ENCODE results near the gene LIPC.

The LIPC gene

DNA sequence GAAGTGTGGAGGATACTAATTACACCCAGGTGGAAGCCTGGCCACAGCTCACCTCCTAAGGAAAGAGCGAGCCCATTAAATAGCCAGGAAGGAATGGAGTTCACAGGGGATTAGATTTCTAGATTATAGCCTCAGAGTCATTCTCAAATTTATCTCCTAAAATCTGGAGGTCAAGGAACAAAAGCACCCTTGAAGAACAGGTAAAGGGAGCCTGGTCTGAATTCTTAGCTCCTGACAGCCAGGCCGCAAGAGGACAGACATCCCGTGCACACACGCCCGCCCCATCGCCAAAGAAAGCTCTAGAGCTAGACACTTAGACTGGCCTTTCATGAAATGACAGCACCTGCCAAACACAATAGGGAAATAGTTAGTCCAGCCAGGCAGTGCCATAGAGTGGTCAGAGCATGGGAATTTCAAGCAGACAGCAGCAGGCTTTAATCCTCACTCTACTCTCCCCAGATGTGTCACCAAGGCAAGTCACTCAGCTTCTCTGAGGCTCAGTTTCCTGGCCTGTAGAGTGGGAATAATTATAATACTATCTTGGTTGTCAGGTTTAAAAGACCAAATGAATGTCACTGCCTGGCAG, 59.2 kb downstream of the LIPC start:
- in situ Hi-C loops (cut with MboI; ENCODE audit: low sequenced_read_pairs): no loop called here

DNA sequence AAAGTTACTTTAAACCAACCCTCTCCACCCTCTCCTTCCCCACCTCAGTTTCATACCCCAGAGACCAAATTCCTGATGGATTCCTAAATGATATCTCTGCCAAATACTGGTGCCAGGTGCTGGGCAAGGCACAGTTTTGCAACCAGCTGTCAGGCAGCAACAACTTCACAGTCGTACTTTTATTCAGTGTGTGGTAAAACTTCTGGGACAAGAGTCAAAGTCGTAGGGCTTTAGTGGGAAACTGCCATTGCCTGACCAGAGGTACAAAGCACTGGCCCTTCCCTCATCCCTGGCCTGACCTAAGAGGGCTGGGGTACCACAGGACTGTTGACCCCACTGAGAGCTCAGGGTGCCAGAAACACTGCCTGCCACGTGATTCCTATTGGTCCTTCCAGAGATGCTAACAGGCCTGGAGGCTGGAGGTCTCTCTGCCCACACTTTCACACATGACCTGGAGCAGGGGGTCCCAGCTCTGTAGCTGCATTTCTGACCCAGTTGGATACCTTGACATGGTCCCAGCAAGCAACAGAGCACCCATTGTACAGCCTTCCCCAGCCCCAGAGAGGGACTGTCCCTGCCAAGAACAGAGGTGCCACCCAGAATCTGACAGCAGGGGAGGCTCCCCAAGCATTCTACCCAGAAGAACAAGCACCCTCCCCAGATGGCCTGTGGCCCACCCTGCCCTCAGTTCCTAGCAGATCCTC, 59.9 kb downstream of the LIPC start:
- in situ Hi-C loops (cut with MboI; ENCODE audit: low sequenced_read_pairs): no loop called here

DNA sequence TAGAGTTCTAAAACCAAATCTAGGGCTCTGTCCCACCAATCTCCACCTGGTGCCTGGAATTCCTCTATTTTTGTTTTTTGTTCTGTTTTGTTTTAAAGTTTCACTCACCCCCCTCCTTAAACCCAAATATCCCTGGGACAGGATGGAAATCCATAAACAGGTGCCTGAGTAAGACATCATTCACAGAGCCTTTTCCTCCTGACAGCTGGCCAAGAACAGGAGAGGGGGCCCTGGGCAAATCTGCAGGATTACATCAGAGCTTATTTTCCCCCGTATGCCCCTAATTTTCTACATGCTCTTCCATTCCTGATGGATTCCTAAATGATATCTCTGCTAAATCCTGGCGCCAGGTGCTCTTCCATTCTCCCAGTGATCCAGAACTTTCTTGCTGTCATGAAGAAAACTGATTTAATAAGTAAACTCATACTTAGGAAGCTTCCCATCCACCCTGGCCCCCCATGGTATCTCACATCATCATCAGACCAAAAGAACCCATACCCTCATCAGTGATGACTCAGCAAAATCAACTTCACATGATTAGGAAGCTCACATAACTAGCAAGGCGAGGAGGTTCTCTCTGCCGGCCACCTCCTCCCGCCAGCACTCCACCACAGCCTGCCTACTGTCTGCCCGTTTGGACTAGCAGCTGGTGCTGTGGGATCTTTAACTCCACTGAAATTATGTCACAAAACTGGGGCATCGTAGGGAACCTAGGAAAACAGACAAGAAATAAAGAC, 61.0 kb downstream of the LIPC start:
- in situ Hi-C loops (cut with MboI; ENCODE audit: low sequenced_read_pairs): no loop called here

DNA sequence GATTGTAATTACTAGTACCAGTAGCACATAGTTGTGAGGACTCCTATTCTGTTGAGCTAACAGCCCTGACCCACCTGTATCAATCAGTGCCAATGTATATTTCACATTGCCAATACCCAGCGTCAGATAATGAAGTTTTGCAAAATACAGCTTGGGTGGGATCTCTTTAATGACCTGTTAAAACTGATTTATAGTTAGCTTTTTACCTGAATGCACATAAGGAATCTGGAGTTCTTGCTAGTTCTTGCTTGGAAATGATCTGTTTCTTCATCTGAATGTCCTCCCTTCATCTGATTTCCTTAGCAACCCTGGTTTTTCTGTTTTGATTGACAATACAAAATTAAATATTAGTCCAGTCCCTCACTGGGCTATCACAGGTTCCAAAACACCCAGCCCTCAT, 62.8 kb downstream of the LIPC start:
- in situ Hi-C loops (cut with MboI; ENCODE audit: low sequenced_read_pairs): no loop called here

DNA sequence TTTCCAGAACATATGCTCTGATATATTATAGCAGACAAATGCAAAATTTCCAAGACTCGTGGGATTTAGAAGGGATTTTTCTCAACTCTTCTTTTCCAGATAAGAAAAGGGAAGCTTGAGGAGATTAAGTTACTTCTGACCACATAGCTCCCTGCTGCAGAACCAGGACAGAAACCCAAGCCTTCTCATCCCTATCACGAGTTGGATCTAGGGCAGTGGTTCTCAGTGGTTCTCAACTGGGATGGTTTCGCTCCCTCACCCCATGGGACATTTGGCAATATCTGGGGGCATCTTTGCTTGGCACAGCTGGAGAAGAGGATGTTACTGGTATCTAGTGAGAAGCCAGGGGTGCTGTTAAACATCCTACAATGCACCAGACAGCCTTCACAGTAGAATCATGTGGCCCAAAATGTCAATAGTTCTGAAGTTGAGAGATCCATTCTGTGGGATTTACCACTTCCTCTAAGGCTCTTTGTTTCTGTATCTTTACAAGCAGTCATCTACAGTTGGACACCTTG, 64.2 kb downstream of the LIPC start:
- in situ Hi-C loops (cut with MboI; ENCODE audit: low sequenced_read_pairs): no loop called here

DNA sequence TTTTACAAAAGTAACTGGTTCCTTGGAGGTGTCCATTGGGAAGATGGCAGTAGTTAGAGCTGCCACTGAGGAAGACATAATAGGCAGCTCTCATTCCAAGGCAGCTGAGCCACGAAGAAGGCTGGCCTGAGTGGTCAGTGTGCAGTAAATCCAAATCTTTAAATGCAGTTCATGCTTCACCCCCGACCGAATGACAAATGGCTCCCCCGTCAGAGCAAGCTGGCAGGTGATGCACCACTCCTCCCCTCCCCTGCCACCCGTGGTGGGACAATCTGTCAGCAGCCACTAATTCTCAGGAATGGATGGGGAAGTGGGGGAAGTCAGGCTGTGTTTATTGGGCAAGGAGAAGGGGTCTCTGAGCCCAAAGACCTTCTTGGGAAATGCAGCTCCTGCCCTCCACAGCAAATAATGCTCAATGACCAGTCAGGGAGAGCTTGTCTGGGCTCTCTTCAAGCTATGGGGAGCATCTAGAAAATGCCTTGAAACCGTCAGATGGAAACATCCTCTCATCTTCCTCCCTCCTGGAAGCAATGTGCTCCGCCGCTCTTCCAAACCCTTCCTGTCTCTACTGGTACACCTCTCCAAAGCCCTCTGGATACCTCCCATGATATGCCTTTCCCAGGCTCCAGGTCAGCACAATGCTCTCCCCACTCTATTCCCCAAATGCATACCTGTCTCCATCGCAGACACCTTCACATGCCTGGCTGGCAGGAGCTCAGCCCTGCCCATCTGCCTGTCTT, 65.4 kb downstream of the LIPC start:
- in situ Hi-C loops (cut with MboI; ENCODE audit: low sequenced_read_pairs): no loop called here

DNA sequence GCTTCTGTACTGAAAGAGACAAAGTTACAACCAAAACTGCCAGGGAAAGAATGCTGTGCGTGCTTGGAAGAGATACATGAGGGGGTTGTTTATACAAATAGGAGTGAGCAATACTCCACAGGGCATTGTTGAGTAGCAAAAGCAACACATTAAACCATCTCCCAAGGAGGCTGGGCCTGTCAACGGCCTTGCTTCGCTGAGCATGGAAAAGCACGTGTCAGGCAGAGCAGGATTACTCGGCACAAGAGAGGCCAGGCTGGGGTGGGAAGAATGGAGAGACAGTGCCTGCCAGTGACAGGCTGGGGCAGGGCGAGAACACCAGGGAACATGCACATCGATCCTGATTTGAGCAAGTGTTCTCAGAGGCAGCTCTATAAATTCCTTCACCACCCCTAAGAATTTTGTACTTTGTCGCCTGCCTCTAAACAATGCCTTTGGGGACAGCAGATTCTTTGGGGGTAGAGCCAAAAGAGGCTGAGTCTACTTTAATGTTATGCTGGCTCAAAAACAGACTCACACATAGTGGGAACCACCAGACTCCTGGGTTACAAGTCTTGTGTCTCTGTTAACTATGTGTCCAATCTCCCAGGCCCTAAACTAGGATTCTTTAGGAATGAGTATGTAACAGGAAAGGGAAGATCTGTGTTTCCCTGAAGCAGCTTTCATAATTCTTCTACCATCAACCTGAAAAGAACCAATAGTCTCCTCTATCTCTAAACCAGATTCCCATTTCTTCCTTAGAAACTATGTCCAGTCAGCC, 67.2 kb downstream of the LIPC start:
- in situ Hi-C loops (cut with MboI; ENCODE audit: low sequenced_read_pairs): no loop called here

DNA sequence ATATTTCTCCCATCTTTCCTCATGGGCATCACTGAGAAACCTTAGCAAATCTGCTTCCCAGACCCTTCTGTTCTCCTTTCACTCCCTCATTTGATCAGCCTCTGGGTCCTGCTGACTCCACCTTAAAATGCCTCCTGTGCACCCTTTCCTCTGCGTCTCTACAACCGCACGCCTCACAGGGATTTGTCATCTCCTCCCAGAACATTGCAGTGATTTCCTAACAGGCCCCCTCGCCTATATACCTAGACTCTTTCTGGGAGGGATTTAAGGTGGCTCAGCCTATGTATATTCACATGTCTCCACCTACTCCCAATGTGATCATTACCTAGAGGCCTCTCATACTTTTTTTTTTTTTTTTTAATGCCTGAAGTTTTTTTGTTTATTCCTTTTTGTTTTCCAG, 69.2 kb downstream of the LIPC start:
- in situ Hi-C loops (cut with MboI; ENCODE audit: low sequenced_read_pairs): no loop called here

DNA sequence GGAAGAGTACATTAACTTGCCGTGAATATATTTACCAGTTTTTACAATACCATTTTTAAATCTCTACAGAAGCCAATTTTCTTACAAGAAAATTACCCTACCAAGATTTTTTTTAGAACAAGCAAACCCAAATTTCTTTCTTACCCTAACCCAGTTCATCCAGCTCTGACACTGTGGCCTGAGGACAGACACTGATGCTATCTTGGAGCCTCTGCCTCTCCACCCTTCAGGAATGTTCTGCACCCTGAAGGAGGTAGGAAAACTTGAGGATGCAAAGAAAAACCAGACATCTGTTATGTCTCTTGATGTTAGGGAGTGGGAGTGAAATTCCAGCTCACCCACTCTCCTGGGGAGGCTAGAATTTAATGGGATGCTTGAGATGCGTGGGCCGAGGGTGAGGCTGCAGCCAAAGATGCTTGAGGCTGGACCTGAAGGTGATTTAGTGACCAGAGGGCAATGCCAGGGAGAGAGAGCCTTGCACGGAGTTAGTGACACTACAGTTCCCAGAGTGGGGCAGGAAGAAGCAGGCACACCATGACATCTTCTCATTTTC, 69.9 kb downstream of the LIPC start:
- in situ Hi-C loops (cut with MboI; ENCODE audit: low sequenced_read_pairs): no loop called here

DNA sequence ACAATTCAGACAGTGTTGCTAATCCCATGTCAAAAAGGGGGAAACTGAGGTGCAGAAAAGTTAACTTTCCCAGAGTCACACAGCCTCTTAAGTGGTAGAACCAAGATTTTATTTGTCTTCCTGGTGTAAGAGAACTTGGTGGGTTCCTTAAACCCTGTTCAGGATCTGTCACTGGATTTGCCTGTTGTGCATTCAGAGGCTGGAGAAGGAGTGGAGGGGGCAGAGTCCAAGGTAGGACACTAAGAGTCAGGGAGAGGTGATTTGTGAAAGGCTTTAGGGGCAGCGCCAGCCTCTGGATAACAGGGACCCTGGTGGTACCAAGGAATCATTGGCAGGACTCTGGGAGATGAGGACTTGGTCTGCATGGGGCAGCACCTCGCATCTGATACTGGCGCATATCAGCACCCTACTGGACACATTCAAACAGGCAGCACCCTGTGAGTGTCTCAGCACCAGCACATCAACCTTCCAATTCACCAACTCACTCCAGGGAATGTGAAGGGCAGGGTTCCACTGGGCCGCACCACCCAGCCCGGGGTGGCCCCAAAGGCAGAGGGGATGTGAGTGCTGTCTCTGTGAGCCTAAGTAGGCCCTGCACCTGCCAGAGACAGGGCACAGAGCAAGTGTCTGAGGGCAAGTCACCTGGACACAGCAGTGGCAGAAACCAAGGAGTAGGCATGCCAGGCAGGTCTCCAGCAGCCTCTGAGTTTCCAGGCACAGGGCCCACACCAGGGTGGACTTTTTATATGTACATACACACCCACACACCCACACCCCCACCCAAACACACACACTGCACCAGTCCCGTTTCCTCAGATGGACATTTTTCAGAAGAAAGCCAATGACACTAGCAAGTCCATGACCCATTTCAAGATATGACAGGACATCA, 71.6 kb downstream of the LIPC start:
- in situ Hi-C loops (cut with MboI; ENCODE audit: low sequenced_read_pairs): no loop called here

DNA sequence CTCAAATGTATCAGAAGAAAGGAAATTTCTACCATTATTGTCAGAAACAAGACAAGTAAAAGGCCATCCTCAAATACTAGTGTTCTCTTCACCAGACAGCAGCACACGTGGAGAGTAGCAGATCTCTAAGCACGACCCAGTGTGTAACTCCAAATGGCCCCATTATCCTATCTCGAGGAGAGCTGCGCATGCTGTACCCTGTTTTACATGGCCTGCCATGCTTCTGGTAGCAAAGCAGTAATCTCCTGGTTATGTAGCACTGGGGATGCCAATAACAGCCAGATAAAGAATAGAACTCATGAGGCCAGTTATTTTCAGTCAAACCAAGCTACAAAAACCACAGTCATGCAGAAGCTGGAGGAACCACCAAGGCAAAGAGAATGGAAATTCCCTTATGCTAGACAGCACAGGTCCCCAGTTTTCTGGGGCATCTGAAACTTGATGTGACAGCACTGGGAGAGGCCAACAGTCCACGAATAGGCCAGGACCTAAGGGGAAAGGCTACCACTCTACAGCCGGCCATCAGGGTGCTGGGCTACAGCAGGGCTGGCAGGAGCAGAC, 73.0 kb downstream of the LIPC start:
- in situ Hi-C loops (cut with MboI; ENCODE audit: low sequenced_read_pairs): no loop called here

DNA sequence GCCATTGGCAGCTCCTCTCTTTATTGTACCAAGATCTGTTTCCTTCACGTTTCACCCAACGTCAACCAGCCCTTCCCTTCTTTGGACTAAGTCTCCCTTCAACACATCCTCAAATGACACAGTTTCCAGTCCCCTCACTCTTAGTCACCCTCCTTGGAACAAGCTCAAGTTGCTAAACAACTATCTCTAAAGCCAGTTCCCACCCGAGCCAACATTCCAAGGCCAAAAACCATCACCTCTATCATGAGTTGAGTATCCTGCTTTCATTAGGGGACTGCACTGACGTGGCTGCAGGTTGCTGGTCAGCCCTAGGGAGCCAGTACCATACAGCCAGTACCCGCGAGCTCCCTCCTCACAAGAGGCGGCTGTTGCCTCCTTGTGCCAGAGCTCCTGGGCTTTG, 73.8 kb downstream of the LIPC start:
- in situ Hi-C loops (cut with MboI; ENCODE audit: low sequenced_read_pairs): no loop called here

DNA sequence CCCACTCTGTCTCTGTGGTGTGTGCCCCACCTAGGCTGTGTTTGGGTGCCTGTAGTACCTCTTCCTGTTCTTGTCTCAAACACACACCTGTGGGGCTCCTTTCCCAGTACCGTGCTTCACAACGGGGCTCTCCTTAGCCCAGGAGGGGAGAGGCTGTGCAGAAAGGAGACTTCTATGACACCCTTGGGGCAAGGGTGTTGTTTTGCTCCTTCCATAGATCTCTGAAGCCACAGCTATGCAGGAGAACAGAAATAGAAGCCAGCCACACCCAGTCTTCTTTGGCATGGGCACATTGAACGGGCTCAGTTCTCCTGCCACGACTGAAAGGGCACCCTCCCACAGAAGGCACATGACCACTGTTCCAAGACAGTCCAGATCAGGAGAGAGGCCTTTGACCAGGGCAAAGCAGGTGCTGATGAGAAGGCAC, 74.3 kb downstream of the LIPC start:
- in situ Hi-C loops (cut with MboI; ENCODE audit: low sequenced_read_pairs): no loop called here

DNA sequence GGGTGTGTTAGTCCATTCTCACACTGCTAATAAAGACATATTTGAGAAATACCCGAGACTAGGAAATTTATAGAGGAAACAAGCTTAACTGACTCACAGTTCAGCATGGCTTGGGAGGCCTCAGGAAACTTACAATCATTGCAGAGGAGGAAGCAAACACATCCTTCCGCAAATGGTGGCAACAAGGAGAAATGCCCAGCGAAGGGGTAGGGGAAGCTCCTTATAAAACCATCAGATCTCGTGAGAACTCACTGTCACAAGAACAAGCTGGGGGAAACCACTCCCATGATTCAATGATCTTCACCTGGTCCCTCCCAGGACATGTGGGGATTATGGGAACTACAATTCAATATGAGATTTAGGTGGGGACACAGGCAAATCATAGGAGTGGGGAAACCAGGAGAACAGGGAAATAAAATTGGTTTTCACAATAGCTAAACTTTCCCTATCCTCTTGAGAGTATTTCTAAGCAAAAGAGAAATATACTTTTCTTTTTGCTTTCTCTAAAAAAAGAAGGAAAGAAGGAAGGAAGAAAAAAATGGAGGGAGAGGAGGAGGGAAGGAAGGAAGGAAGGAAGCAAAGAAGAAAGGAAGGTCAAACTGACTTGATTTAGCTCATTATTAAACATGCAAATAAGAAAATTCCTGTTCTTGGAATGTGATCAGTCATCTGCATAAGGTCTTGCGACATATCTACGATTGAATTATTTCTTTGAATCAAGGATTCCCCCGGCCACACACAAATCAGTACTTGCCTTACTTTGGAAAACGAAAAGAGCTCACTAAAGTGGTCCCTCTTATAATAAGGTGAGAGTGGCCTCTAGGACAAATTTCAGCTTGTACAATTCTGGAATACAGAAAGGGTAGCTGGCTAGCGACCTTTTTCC, 75.2 kb downstream of the LIPC start:
- in situ Hi-C loops (cut with MboI; ENCODE audit: low sequenced_read_pairs): no loop called here

DNA sequence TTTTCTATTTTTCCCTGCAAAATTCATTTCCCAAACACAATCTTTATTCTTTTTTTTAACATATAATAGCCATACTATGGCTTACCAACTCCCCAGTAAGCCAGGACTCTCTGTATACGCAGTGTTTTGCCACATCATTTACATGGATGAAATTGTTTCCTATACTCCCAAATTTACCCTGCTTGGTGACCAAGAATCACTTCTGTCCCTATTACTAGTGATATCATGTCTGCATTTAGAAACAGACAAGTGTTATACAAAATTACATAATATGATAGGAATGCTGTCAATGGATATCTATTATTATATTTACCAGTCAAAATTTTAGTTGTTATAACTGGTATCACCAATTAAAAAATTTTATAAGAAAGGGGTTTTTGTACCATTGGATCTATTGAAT, 77.8 kb downstream of the LIPC start:
- in situ Hi-C loops (cut with MboI; ENCODE audit: low sequenced_read_pairs): no loop called here

DNA sequence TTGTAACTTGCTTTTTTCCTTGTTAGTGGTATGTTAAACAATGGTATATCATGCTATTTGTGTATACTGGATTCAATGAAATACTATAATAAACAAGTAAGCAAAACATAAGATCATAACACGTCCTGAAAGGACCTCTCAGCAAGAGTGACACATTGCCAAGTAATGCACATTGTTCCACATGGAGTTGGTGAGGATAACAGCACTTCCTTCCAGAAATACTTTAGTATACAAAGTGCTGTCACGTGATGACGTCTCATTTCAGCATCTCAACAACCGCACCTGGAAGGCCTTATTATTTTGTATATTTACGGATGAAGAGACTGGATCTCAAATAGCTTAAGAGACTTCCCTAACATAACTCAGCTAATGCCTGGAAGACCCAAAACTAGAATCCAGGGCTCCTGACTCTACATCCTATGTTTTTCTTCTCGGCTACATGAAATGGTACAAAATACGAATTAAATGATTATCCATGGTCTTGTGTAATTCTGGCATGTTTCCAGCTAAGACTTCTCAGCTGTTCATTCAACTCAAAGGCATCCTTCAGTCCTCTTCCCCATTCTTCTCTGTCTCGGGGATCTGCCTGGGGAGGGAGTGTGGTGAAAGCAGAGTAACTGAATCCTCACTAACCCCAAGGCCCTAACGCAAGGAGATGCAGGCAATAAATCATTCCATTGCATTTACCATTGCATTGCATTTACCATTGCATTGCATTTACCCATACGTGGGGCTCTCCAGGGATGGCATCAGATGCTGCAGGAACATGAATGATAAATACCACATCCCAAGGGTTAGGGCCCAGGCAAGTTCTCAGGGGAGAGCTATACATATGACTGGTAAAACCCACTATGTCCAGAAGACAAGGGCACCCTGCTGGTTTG, 79.2 kb downstream of the LIPC start:
- in situ Hi-C loops (cut with MboI; ENCODE audit: low sequenced_read_pairs): no loop called here

DNA sequence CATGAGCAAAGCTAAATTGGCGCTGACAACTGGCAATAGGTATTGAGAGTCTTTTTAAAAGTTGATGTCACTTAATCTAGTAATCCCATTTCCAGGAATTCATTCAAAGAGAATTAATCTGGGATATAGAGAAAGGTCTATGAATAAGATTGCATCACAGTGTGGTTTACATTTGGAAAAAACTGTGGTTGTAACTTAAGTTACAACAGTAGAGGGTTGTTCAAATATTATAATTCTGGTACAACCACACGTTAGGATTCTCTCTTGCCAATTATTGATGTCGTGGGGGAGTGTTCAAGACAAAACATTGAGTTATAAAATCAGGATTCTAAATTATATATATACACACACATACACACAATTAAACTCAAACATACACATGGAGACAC, 79.8 kb downstream of the LIPC start:
- in situ Hi-C loops (cut with MboI; ENCODE audit: low sequenced_read_pairs): no loop called here

All from HL-60/S4 (cell line).